Measurements from ENCODE around the gene HOXB8.

HOXB8 gene

GRCh38 chr17:48578616-48579470 lies 36.2 kb downstream of the HOXB8 start:
- Histone ChIP-seq H3K36me3 (ENCODE audit: low read depth) (peaks cover 5% of the 10 kb centered on the region), H3K9me3 (ENCODE audit: severe bottlenecking) (no peaks in the 10 kb centered on the region), H3K4me1 (ENCODE audit: insufficient read depth, poor library complexity, severe bottlenecking) (peaks cover under 1% of the 10 kb centered on the region), H3K27me3 (ENCODE audit: insufficient read depth, poor library complexity, severe bottlenecking) (no peaks in the 10 kb centered on the region), H3K4me3 (ENCODE audit: severe bottlenecking) (peak overlapping the region; percentile 63), H3K27ac (ENCODE audit: poor library complexity, severe bottlenecking) (peak overlapping the region; percentile 35)
- no peak for TF ChIP-seq CTCF (IDR thresholded peaks at IDR 0.05; ENCODE audit: poor library complexity, severe bottlenecking)
- ATAC-seq (ENCODE audit: low read depth) (peak; percentile 13; the same call in 1 of the 3 replicates), DNase-seq (ENCODE audit: low spot score) (no peak)

GRCh38 chr17:48577946-48578615 lies 37.0 kb downstream of the HOXB8 start, which contains the start of gene HOXB4:
HOXB4 (minus strand) TSS chr17:48578350; CDS start chr17:48578319, 31 bp downstream.
- DNase-seq (ENCODE audit: low spot score), result no peak

GRCh38 chr17:48577330-48577945 lies 37.7 kb downstream of the HOXB8 start:
- H3K4me3 ChIP-seq (ENCODE audit: severe bottlenecking), result peak overlapping the region; percentile 63
- peak; percentile 28; the same call in 1 of the 3 replicates for ATAC-seq (ENCODE audit: low read depth)
- DNase-seq (ENCODE audit: low spot score), result no peak
- peak overlapping the region; percentile 35 for H3K27ac ChIP-seq (ENCODE audit: poor library complexity, severe bottlenecking)
- H3K27me3 ChIP-seq (ENCODE audit: insufficient read depth, poor library complexity, severe bottlenecking), result no peaks in the 10 kb centered on the region
- peaks cover 5% of the 10 kb centered on the region for H3K36me3 ChIP-seq (ENCODE audit: low read depth)
- peaks cover 5% of the 10 kb centered on the region for H3K4me1 ChIP-seq (ENCODE audit: insufficient read depth, poor library complexity, severe bottlenecking)
- no peaks in the 10 kb centered on the region for H3K9me3 ChIP-seq (ENCODE audit: severe bottlenecking)
- no peak for TF ChIP-seq CTCF (IDR thresholded peaks at IDR 0.05; ENCODE audit: poor library complexity, severe bottlenecking)

More at GRCh38 chr17:48577946-48578615, 37.0 kb downstream of the HOXB8 start, which contains the start of gene HOXB4:
- TF ChIP-seq CTCF (IDR thresholded peaks at IDR 0.05; ENCODE audit: poor library complexity, severe bottlenecking), result no peak
- Histone ChIP-seq H3K27ac (ENCODE audit: poor library complexity, severe bottlenecking) (peak within 1 kb of the TSS; percentile 35), H3K9me3 (ENCODE audit: severe bottlenecking) (no peaks in the 10 kb centered on the region), H3K4me1 (ENCODE audit: insufficient read depth, poor library complexity, severe bottlenecking) (peaks cover 5% of the 10 kb centered on the region), H3K27me3 (ENCODE audit: insufficient read depth, poor library complexity, severe bottlenecking) (no peaks in the 10 kb centered on the region), H3K4me3 (ENCODE audit: severe bottlenecking) (peak within 1 kb of the TSS; percentile 63), H3K36me3 (ENCODE audit: low read depth) (peaks cover 5% of the 10 kb centered on the region)
- ATAC-seq (ENCODE audit: low read depth), result peak; percentile 75

- peak; percentile 72 for ATAC-seq (ENCODE audit: low read depth)
- H3K36me3 ChIP-seq (ENCODE audit: low read depth), result peaks cover 5% of the 10 kb centered on the region
- H3K27me3 ChIP-seq (ENCODE audit: insufficient read depth, poor library complexity, severe bottlenecking), result no peaks in the 10 kb centered on the region
- H3K9me3 ChIP-seq (ENCODE audit: severe bottlenecking), result no peaks in the 10 kb centered on the region
- no peak for DNase-seq (ENCODE audit: low spot score)
- peak overlapping the region; percentile 63 for H3K4me3 ChIP-seq (ENCODE audit: severe bottlenecking)
- H3K4me1 ChIP-seq (ENCODE audit: insufficient read depth, poor library complexity, severe bottlenecking), result peaks cover 5% of the 10 kb centered on the region
- no peak for TF ChIP-seq CTCF (IDR thresholded peaks at IDR 0.05; ENCODE audit: poor library complexity, severe bottlenecking)
- peak overlapping the region; percentile 35 for H3K27ac ChIP-seq (ENCODE audit: poor library complexity, severe bottlenecking)
These were observed 38.4 kb downstream of the HOXB8 start for GRCh38 chr17:48576479-48577309.

All from RWPE2 (cell line).